ENCODE results near the gene FGFR2. TPM values are rescaled to one million over a fixed set of nuclear protein-coding genes. Genes with fewer than 3 reads are reported as not detected.

Gene FGFR2
- total RNA-seq, 1 experiment from 2014 or later = not detected

GRCh38 chr10:121595806-121596688 lies 2.2 kb downstream of the FGFR2 start:
- Histone ChIP-seq H3K79me2 (ENCODE audit: low read length) (no peaks in the 10 kb centered on the region), H3K27ac (ENCODE audit: low read length) (no peak overlapping the region), H4K20me1 (ENCODE audit: insufficient read depth, low read depth, low read length) (no peaks in the 10 kb centered on the region), H3K4me3 (ENCODE audit: low read length) (no peak overlapping the region), H3K36me3 (ENCODE audit: insufficient read depth, low read length) (no peaks in the 10 kb centered on the region), H3K4me1 (ENCODE audit: low read length) (peaks cover 11% of the 10 kb centered on the region), H3K9me2 (replicated peaks; ENCODE audit: insufficient read depth, low read length) (no peaks in the 10 kb centered on the region), H2AFZ (ENCODE audit: low read length) (no peak overlapping the region), H3K9me3 (ENCODE audit: low read length) (no peaks in the 10 kb centered on the region), H3K9ac (ENCODE audit: low read length) (no peak overlapping the region), H3K4me2 (ENCODE audit: low read depth, low read length, poor library complexity, severe bottlenecking) (no peak overlapping the region), H3K27me3 (ENCODE audit: low read length) (no peaks in the 10 kb centered on the region)
- DNase-seq = no peak

GRCh38 chr10:121595351-121595805 lies 2.9 kb downstream of the FGFR2 start:
- Histone ChIP-seq H3K4me2 (ENCODE audit: low read depth, low read length, poor library complexity, severe bottlenecking) (no peak overlapping the region), H3K27me3 (ENCODE audit: low read length) (no peaks in the 10 kb centered on the region), H3K9ac (ENCODE audit: low read length) (no peak overlapping the region), H3K9me3 (ENCODE audit: low read length) (no peaks in the 10 kb centered on the region), H3K27ac (ENCODE audit: low read length) (no peak overlapping the region), H3K36me3 (ENCODE audit: insufficient read depth, low read length) (no peaks in the 10 kb centered on the region), H3K79me2 (ENCODE audit: low read length) (no peaks in the 10 kb centered on the region), H3K9me2 (replicated peaks; ENCODE audit: insufficient read depth, low read length) (no peaks in the 10 kb centered on the region), H3K4me3 (ENCODE audit: low read length) (no peak overlapping the region), H2AFZ (ENCODE audit: low read length) (no peak overlapping the region), H4K20me1 (ENCODE audit: insufficient read depth, low read depth, low read length) (no peaks in the 10 kb centered on the region), H3K4me1 (ENCODE audit: low read length) (peaks cover 12% of the 10 kb centered on the region)
- no peak for DNase-seq

- no peaks in the 10 kb centered on the region for H3K9me3 ChIP-seq (ENCODE audit: low read length)
- H3K9ac ChIP-seq (ENCODE audit: low read length) = no peak overlapping the region
- no peak overlapping the region for H3K4me2 ChIP-seq (ENCODE audit: low read depth, low read length, poor library complexity, severe bottlenecking)
- no peak overlapping the region for H2AFZ ChIP-seq (ENCODE audit: low read length)
- H3K9me2 ChIP-seq (replicated peaks; ENCODE audit: insufficient read depth, low read length) = no peaks in the 10 kb centered on the region
- no peaks in the 10 kb centered on the region for H3K79me2 ChIP-seq (ENCODE audit: low read length)
- no peak overlapping the region for H3K27ac ChIP-seq (ENCODE audit: low read length)
- H3K4me3 ChIP-seq (ENCODE audit: low read length) = no peak overlapping the region
- peak; percentile 51 for DNase-seq
- H4K20me1 ChIP-seq (ENCODE audit: insufficient read depth, low read depth, low read length) = no peaks in the 10 kb centered on the region
- H3K36me3 ChIP-seq (ENCODE audit: insufficient read depth, low read length) = no peaks in the 10 kb centered on the region
- H3K4me1 ChIP-seq (ENCODE audit: low read length) = peaks cover 17% of the 10 kb centered on the region
- no peaks in the 10 kb centered on the region for H3K27me3 ChIP-seq (ENCODE audit: low read length)
These were observed 3.5 kb downstream of the FGFR2 start for GRCh38 chr10:121594623-121595350.

- H3K27me3 ChIP-seq (ENCODE audit: low read length) = no peaks in the 10 kb centered on the region
- no peaks in the 10 kb centered on the region for H3K79me2 ChIP-seq (ENCODE audit: low read length)
- peaks cover 17% of the 10 kb centered on the region for H3K4me1 ChIP-seq (ENCODE audit: low read length)
- no peaks in the 10 kb centered on the region for H3K36me3 ChIP-seq (ENCODE audit: insufficient read depth, low read length)
- H3K9ac ChIP-seq (ENCODE audit: low read length) = no peak overlapping the region
- no peak overlapping the region for H3K4me3 ChIP-seq (ENCODE audit: low read length)
- no peak for DNase-seq
- H3K9me2 ChIP-seq (replicated peaks; ENCODE audit: insufficient read depth, low read length) = no peaks in the 10 kb centered on the region
- no peak overlapping the region for H2AFZ ChIP-seq (ENCODE audit: low read length)
- H3K27ac ChIP-seq (ENCODE audit: low read length) = no peak overlapping the region
- H4K20me1 ChIP-seq (ENCODE audit: insufficient read depth, low read depth, low read length) = no peaks in the 10 kb centered on the region
- no peak overlapping the region for H3K4me2 ChIP-seq (ENCODE audit: low read depth, low read length, poor library complexity, severe bottlenecking)
- no peaks in the 10 kb centered on the region for H3K9me3 ChIP-seq (ENCODE audit: low read length)
These were observed 4.2 kb downstream of the FGFR2 start for GRCh38 chr10:121594076-121594475.

GRCh38 chr10:121593281-121594075 lies 4.8 kb downstream of the FGFR2 start:
- Histone ChIP-seq H3K36me3 (ENCODE audit: insufficient read depth, low read length) (no peaks in the 10 kb centered on the region), H3K27ac (ENCODE audit: low read length) (no peak overlapping the region), H3K4me2 (ENCODE audit: low read depth, low read length, poor library complexity, severe bottlenecking) (no peak overlapping the region), H3K4me1 (ENCODE audit: low read length) (peaks cover 17% of the 10 kb centered on the region), H3K27me3 (ENCODE audit: low read length) (no peaks in the 10 kb centered on the region), H3K4me3 (ENCODE audit: low read length) (no peak overlapping the region), H3K9me3 (ENCODE audit: low read length) (no peaks in the 10 kb centered on the region), H3K9me2 (replicated peaks; ENCODE audit: insufficient read depth, low read length) (no peaks in the 10 kb centered on the region), H3K79me2 (ENCODE audit: low read length) (no peaks in the 10 kb centered on the region), H3K9ac (ENCODE audit: low read length) (no peak overlapping the region), H2AFZ (ENCODE audit: low read length) (no peak overlapping the region), H4K20me1 (ENCODE audit: insufficient read depth, low read depth, low read length) (no peaks in the 10 kb centered on the region)
- no peak for DNase-seq

DNA sequence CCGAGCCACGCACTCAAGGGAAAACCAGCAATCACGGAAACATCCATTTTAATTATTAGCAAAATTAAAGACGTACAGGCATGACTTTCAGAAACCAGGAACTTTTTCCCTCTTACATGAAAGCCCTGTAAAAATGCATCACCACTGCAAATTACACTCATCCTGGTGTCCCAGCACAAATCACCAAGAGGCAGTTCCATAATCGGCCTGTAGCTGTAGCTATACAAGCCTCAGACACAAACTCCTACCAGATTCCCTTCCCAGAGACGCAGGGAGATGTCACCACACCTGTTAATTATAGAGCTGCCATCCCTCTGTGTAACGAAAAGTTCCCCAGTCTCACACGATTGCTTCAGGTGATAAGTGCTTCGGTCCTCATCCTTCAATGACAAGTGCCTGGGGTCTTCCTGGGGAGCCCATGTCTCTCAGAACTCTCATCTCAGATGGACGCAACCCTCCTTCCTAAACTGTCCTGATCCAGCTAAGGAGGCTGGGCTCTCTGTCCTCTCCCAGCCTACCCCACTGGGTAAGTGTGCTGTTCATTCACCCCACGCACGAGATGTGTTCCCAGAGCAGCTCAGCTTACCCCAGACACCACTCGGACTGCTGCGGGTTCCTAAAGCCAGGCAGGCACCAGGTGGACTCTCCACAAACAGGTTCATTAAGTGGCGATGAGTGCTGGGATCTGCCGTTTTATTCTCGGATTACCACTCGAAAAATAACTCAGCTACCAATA lies 5.9 kb downstream of the FGFR2 start:
- H3K9me2 ChIP-seq (replicated peaks; ENCODE audit: insufficient read depth, low read length) = no peaks in the 10 kb centered on the region
- no peak overlapping the region for H2AFZ ChIP-seq (ENCODE audit: low read length)
- H3K79me2 ChIP-seq (ENCODE audit: low read length) = no peaks in the 10 kb centered on the region
- H3K36me3 ChIP-seq (ENCODE audit: insufficient read depth, low read length) = no peaks in the 10 kb centered on the region
- H3K27me3 ChIP-seq (ENCODE audit: low read length) = no peaks in the 10 kb centered on the region
- DNase-seq = no peak
- H3K4me2 ChIP-seq (ENCODE audit: low read depth, low read length, poor library complexity, severe bottlenecking) = no peak overlapping the region
- no peak overlapping the region for H3K27ac ChIP-seq (ENCODE audit: low read length)
- H3K4me3 ChIP-seq (ENCODE audit: low read length) = no peak overlapping the region
- H3K9me3 ChIP-seq (ENCODE audit: low read length) = no peaks in the 10 kb centered on the region
- no peaks in the 10 kb centered on the region for H4K20me1 ChIP-seq (ENCODE audit: insufficient read depth, low read depth, low read length)
- H3K9ac ChIP-seq (ENCODE audit: low read length) = no peak overlapping the region
- H3K4me1 ChIP-seq (ENCODE audit: low read length) = peaks cover 24% of the 10 kb centered on the region

DNA sequence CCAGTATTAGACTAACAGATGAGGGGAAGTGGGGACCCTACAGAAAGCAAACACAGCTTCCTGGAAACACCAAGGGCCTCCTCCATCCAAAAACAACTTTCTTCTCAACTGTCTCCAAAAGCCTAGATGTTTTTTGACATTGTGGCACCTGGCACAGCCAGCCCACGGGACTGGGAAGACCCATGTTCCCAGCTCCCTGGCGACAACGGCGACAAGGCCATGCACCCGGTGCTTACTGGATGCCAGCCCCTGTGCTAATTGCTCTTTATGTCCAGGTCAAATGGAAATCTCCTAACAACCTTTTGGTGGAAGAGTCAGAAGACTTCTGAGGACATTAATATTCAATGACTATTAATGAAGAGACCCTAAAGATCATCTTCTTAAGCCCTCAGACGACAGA lies 7.1 kb downstream of the FGFR2 start:
- no peak overlapping the region for H3K9ac ChIP-seq (ENCODE audit: low read length)
- no peaks in the 10 kb centered on the region for H4K20me1 ChIP-seq (ENCODE audit: insufficient read depth, low read depth, low read length)
- H3K4me3 ChIP-seq (ENCODE audit: low read length) = no peak overlapping the region
- peaks cover 35% of the 10 kb centered on the region for H3K4me1 ChIP-seq (ENCODE audit: low read length)
- H2AFZ ChIP-seq (ENCODE audit: low read length) = no peak overlapping the region
- no peak overlapping the region for H3K4me2 ChIP-seq (ENCODE audit: low read depth, low read length, poor library complexity, severe bottlenecking)
- DNase-seq = no peak
- H3K9me2 ChIP-seq (replicated peaks; ENCODE audit: insufficient read depth, low read length) = no peaks in the 10 kb centered on the region
- no peaks in the 10 kb centered on the region for H3K9me3 ChIP-seq (ENCODE audit: low read length)
- no peaks in the 10 kb centered on the region for H3K36me3 ChIP-seq (ENCODE audit: insufficient read depth, low read length)
- no peaks in the 10 kb centered on the region for H3K27me3 ChIP-seq (ENCODE audit: low read length)
- no peaks in the 10 kb centered on the region for H3K79me2 ChIP-seq (ENCODE audit: low read length)
- no peak overlapping the region for H3K27ac ChIP-seq (ENCODE audit: low read length)

Data from Karpas-422 (cell line).